GM18502 (cell line): ENCODE measurements around the gene PTPRD.

Experiments used
- ATAC-seq: cut with Tn5 transposase; IDR thresholded peaks from one replicate; pipeline ENCODE4 v1.9.1; 2021; ENCODE audit warnings: mild to moderate bottlenecking; ENCODE audit not compliant: unreplicated experiment, poor library complexity

Gene PTPRD

DNA sequence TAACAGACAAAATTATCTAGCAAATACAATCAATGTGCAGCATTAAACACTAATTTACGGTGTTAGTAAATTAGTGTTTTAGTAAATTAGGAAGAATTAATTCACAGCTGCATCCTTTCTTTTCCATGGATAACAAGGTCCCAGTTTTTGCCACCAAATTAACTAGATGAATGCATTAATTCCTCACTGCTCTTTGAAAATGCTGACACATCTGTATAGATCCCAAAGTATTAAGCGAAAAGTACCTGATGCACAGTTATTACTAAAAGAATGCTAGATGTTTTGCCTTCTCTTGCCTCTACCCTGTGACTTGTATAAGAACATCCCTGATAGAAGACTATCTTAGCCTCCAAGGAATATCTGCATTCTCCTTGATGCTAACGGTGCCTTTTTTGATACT, 2200.5 kb downstream of the PTPRD start:
- no peak for ATAC-seq

DNA sequence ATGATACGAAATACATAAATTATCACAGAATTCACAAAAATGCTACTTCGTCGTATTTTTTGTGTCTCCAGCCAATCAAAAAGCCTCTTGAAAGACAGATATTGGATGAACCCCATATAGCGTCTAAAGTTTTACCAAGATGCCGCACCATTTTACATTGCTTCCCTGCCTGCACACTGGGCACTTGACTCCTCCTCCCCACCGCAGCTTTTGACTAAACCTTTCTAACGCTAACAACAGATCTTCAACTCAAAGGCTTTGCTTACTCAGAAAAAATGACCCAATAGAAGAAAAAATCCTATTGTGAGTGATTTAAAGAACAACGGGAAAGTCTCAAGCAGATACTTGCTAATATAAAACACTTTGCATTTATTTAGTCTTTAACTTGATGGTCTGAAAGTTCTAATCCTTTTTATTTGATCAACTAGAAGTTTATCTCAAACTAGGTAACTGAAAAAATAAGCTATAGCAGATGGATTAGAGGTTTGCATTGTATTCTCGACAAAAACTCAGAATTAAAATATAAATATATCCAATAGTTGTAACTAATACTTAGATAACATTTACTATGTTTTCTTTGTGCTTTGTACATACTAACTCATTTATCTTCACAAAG, 2204.1 kb downstream of the PTPRD start:
- ATAC-seq = no peak

DNA sequence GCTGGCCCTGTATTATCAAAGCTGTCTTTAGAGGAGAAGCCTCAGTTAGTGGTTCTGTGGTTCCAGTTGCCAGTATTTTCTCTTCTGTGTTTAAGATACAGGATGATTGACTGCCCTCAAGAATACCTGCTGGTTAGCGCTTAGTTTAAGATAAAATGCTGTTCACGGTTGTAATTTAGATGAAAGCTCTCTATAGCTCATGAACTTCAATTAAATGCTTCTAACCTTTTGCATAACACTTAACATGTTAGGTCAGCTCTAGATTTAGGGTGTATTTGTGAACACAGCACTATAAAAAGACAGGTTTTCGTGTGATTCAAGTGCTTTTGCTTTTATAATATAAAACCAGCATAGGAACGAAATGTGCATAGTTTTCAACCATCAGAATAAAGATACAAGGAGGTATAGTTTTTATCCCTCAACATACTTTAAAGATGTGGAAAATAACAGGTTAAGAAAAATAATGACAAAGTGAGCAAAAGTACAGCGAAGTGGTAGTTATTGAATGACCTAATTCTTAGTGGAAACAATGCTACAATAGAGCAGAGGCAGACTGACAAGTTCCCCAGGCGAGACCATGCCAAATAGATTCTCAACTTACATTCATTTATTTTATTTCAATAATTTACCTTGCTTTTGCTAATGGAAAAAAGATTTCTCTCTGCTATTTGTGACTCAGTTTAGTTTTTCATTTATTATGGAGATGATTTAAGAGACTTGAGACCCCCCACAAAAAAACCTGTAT, 2210.7 kb downstream of the PTPRD start:
- ATAC-seq = no peak

DNA sequence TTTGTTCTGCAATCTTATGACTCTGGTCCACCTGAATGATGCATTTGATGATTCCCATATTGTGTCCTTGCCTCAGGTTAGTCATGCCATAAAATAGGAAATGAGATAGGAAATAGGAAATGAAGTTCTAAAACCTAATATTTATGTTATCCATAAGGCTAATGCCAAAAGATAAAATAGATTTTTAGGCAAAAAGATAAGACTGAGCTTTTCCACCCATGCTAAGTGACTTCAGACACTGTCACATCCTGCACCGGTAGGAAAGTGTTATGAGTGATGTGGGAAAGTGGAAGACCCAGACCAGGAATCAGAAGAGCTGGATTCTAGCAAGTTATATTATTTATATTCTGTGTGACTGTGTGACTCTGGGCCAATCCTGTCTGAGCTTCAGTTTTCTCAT, 2212.4 kb downstream of the PTPRD start:
- no peak for ATAC-seq

DNA sequence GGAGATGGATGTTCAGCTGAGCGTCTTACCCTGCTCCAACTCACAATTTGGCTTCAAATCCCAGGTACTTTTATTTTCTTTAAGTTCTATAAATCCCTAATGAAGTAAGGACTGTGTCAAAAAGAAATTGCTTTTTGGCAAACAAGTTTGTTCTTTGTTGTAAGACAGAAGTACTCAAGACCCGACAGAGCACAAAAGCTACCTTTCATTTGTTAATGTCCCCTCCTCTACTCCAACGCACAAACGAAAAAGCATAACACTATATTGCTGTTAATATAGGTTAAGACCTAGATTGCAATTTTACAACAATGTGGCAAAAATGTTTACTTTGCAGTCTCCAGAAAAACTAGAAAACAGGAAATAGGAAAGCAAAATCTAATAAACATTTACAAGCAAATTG, 2217.8 kb downstream of the PTPRD start:
- no peak for ATAC-seq

DNA sequence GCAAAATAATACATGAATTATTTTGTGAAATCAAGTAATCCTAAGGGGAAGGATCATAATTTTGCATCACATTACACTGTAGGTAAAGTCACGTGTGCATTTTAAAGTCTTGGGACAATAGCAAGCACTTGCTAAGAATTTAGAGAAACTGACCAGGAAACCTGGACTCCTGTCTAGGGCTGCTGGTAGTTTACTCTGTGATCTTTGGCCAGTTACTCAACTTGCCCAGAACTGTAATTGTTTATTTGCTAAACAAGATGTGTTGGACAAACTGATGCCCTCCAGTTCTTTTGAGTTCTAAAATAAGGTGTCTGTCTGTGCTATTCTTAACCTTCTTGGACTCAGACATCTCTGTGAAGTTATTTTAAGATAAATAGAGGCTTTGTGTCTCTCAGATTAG, 2218.5 kb downstream of the PTPRD start:
- ATAC-seq = no peak

DNA sequence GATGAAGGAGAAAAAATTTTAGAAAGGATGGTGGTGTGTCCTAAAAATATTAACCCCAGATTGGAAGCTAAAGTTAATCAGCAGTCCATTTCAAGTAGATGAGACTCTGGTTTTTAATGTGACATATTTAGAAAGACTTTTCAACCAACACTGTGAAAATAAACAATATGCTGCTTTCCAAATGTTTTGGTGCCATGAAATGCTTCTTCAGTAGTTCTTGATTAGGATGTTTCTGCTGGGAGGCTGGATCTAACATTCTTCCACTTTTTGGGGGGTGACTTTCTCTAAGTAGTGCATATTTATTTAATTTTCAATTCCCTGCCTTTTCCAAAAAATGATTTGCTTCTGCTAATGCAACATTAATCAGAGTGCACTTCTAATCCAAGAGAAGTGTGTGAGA, 2219.9 kb downstream of the PTPRD start:
- no peak for ATAC-seq

DNA sequence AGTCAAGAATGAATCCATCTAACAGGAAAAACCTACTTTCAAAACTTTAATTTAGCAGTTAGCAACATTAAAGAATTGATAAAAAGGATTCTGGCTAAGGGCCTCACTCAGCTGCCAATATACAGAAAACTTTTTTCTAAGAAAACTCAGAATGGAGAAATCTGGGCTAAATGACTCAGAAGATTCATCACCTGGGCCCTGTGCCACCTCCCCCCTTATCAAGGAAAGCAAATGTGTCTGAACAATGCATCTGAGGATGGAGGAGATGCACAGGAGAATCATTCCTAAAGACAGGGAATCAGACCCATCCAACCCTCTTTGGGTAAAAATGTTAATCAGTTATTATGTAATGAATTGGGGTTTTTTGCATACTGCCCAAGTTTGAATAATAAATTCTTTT, 2221.2 kb downstream of the PTPRD start:
- no peak for ATAC-seq

DNA sequence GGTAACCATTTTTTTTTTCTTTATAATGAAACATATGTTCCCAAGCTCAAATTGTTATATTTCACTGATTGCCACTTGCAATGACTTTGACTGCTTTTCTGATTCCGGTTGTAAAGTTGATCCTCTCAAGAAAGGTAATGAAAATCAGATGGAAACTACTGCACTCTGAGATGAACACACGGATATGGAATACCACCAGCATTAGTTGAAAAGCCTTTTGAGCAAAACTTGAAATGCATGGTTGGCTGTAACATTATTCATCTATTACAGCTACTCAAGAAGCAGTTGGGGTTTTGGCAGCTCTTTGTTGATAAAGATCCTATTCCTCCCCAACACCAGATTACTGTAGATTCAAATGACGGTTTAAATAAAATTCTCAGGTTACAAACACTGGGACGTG, 2221.7 kb downstream of the PTPRD start:
- no peak for ATAC-seq

DNA sequence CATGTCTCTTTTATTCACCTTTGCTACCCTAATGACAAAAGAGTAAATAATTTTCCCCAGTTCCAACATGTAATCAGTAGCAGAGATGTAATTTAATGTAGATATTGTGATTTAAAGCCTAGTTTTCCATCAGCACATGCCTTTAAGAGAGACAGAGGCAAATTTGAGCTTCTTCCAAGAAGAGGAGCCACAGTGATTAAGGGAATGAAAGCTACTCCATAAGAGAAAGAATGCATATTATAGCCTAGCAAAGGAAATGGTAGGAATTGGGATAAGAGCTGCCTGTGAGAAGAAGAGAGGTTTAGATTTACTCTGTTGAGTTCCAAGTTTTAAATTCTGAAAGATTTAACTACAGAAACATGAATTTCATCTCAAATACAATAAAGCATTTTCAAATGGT, 2222.2 kb downstream of the PTPRD start:
- no peak for ATAC-seq

DNA sequence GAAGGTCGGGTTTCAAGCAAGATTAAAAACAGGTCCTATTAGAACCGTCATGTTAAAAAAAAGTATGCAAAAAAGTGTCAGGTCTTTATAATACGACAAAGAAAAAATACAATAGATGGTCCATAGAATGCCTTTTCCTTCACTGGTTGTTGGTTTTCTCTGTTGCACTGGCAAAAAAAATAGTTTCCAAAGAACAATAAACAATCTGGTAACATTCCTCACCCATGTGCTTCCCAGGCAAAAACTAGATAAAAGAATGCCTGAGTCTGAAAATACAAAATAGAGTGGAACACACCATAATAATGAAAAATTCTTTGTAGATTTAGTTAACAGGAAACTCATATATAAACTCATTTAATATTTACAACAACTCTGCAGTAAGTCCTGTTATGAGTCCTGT, 2223.3 kb downstream of the PTPRD start:
- no peak for ATAC-seq

DNA sequence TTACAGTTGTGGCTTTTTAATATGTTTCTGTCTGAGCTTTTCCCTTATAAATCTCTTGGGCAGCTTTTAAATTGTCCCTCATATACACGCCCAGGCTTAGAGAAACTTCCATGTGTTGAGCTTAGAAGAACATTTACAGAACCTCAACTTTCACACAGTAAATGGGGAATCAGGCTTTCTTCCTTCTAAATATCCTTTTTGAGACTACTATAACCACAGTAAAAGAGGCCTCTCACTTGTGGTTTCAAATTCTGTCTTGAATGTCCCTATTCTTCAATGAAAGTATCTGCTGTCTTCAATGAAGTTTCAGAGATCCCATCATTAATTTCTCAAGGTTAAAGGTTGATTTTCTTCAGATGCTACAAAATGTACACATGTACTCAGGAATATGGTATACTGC, 2224.7 kb downstream of the PTPRD start:
- no peak for ATAC-seq

DNA sequence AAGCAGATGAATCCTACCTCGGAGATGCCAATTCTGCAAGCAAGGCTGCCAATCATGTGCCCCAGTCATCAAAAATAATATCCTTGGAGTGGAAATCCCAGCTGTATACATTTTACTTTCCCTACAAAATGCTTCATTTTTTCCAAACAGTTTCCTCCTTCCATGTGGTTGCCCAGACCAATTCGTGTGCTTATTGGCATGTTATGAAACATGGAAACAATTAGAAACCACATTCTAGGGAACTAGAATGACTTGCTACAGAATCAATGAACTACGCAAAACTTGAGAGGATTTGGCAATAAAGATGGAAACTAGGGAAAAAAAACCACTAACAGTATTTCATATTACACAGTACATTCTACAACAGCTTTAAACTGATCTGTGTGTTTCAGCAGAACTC, 2228.7 kb downstream of the PTPRD start:
- ATAC-seq = no peak

DNA sequence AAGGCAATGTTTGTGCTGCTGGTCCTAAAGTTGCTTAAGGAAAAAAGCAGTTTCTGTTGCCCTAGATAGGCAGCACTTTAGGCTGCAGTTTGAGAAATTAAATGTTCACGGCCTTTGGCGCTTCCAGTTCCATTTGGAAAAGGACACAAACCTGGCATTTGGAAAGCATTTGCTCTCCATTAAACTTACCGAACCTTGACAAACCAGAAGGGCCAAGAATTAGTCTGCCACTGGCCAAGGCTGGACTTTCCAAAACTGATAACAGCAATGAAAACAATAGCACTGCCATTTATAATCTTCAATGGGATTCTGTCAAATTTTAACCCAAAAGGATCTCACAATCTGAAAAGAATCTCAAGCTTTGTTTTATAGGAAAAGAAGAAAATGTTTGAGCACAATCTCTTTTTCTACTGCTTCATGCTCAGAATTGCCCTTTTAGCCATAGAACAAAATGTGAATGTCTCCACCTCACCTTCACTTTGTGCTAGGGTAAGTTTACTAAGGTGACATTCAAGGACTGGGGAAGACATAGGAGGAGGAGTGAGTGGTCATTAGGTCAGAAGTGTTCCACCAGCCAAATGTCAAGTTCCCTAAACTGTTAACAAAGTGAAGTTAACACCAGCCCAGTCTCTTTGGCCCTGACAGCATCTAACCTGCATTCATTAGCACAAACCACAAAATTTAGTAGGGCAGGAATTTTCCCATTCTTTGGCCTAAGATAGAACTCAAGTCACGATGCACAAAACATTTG, 2229.8 kb downstream of the PTPRD start:
- no peak for ATAC-seq

DNA sequence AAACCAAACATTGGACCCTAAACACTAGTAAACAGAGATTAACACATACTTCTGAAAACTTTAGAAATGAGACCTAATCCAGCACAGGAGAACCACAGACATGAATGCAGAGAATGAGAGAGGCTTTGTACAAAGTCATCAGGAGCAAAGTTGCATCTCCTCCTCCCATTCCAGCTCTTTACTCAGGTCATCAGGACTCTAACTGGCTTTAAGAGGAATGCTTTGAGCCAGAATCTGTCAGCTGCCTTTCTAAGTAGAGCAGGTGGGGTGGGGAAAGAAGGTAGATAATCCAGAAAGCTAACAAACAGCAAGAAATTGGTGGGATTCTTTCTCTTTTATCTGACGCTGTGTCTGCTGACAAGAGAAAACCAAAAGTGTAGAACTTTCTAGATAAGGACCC, 2230.5 kb downstream of the PTPRD start:
- no peak for ATAC-seq

DNA sequence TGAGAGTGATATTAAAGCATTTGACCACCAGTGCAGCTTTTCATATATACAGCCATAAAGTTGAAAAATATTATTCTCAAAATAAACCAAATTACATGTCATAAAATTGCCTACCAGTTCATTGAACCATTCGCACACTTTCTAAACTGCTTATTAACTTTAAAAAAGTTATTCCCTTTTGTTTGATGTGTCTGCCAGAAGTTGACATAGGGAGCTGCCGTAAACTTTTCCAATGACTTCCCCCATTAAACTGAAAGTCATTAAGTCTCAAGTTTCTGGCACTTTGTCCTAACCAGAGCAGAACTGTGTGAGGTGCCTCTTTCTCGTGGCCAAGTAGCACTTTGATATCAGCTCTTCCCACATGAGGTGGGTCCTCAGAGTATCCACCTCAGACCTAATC, 2231.2 kb downstream of the PTPRD start:
- no peak for ATAC-seq

DNA sequence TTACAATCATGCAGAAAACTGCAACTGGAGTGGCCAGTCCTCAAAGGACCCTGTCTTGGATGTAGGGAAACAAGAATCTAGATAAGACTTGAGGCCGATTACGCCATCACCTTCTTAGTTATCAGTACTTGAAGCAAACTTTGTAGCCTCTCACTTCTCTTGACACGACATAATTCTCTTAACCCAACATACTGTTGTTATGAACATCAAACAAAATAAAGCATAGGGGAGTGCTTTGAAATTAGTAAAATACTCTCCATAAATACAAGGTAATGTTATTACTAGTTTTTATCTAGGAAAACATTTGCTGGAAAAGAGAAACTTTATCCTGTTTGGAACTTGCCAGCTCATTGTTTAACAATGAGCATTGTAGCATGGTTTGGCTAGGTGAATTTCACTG, 2238.3 kb downstream of the PTPRD start:
- ATAC-seq = no peak

DNA sequence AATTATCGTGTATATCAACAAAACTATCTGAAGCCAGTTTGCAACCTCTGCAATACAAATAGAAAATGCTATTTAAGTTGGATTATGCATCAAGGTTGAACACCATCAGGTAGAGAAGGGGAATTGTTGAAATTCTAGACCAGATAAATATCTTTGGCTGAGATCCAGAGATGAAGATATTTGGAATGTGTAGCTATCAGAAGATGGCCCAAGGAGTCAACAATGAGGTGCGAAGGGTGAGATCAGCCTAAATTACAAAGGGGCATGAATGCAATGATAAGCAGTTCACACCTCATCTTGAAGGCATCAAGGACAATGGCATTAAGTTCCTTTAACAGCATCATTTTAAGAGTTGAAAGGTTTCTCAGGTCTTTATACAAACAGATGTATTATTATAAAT, 2241.1 kb downstream of the PTPRD start:
- ATAC-seq = no peak

DNA sequence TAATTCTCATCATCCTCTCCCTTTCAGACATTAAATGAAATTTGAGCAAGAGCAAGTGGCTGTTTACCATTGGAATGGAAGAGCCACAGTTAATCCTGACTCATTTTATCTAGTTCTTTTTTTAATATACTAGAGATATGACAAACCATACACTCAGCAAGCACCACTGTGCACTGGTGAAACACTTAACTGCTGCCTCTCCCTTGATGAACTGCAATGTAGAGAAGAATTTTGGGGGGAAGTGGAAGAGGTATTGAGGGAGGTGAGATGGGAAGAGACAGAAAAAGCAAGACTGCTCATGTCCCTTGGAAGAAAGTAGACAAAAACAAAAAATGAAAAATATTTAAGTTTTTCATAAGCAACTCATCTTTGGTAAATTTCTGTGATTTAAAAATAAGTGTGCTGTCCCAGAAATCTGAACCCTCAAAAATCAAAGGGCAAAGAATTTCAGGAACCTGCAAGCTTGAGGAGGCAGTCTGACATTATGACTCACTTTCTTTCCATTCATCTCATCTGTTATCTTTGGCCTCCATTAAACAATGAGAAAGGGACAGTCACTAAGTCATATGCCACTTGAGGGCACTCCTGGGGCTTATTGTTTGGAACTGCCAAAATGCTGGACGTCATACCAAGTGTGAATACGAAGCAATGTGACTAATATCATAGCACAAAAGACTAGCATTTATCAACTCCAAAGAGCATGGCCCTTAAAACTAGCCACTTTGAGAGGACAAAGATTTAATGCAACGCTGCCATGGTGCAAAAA, 2246.5 kb downstream of the PTPRD start:
- ATAC-seq = no peak

DNA sequence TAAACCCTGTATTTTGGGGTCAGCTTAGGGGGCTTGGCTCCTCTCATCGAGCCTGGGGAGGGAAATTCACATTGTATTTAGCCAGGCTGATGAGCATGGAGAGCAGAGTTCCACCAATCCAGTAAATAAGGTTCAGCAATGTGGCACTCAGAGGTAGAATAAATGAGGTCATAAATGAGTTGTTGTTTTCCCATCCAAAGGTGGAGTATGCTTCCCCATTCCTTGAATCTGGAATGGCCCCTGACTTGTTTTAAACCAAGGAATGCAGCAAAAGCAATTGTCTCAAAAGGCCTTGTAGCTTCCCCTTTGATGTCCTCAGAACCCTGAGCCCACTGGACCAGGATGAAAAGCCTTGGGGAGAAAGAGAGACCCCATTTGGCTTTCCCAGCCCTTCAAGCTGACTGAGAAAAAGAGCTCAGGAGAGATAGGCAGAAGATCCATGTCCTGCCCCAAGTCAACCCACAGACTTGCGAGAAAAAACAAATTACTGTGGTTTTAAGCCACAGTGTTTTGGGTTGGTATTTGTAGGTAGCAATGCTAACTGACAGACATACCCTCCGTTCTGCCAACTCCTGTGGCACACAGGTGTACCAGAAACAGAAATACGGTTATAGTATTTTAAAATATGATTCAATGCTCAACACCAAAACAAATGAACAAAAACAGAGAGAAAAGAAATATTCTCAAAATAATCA, 2247.2 kb downstream of the PTPRD start:
- ATAC-seq = no peak
